ENCODE results near the gene SORBS1.

DNA sequence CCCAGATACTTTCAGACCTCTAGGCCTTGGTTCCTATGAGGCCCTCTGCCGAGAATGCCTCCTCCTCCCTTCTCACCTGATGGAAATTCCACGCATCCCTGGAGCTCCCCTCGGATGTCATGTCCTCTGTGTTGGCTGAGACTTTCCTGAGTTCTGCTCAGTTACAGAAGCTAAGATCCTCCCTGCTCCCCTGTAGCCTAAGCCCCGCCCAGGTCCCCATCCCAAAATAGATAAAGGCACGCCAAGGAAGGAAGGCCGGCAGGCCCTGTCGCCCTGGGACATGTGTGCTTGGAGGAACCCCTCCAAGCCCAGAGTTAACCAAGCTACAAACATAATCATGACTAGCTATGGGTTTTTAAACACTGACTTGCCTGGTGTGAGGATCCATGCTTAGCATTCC is 123.5 kb downstream of the SORBS1 start:
- no peak for TF ChIP-seq POLR2A (IDR thresholded peaks at IDR 0.05; ENCODE audit: low read length)
- TF ChIP-seq GATA1 (IDR thresholded peaks at IDR 0.05; ENCODE audit: low read depth, low read length): no peak
